Activated effector memory CD4-positive, alpha-beta T cell treated with Interleukin-2 at 50 U/mL for 16 hours (primary cell): ENCODE results near the gene AMPH.
"Not testable (repeated sequence)": the region's sequence is repeated elsewhere in the genome, so short reads cannot be mapped to it uniquely, and the experiment has no call there.

Source experiments
- DNase-seq: peaks from one replicate; pipeline ENCODE4 v3.0.0-alpha.2; 2020

Gene AMPH

GRCh38 chr7:38345299-38346172, 285.6 kb downstream of the AMPH start:
- DNase-seq: not testable (repeated sequence)

- DNase-seq: not testable (repeated sequence)
Measured at GRCh38 chr7:38344741-38345140, 286.4 kb downstream of the AMPH start.

GRCh38 chr7:38342135-38342534, 289.0 kb downstream of the AMPH start:
- DNase-seq: not testable (repeated sequence)

GRCh38 chr7:38341172-38341705, 289.9 kb downstream of the AMPH start:
- not testable (repeated sequence) for DNase-seq

DNA sequence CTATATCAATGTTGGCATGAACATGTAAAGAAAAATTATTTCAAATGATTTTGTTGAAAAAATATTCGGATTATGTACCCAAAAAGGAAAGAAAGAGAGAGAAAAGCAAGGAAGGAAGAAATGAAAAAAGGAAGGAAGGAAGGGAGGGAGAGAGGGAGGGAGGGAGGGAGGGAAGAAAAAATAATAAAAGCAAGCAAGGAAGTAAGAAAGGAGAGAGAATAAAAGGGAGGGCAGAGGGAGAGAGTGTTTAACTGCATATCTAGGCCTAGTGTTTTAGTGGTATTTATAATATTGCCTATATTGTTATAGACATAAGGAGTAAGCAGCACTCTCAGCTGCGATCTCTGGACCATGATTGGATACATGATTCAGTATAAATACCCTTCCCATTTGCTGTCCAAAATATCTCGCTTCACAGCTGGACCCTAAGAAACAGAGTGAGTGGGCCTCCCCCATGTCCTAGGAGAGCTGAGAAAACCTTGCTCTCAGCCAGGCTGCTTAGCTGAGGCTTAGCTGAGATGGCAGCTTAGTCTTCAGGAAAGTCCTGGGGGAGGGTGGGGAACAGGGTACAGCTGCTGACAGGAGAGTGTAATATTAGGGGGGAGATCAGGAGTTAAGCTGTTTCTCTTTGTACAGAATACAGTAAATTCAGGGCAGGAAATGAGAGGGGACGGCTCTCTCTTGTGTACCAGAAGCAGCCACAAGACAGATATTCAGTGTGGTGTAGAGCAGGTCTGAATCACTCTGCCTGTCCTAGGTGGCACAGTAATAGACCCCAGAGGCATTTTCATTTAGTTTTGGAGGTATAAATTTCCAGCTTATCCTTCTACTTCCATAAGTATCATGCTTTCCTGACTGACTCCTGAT, 291.0 kb downstream of the AMPH start:
- no peak for DNase-seq

GRCh38 chr7:38336148-38336515, 295.0 kb downstream of the AMPH start:
- DNase-seq: not testable (repeated sequence)

DNA sequence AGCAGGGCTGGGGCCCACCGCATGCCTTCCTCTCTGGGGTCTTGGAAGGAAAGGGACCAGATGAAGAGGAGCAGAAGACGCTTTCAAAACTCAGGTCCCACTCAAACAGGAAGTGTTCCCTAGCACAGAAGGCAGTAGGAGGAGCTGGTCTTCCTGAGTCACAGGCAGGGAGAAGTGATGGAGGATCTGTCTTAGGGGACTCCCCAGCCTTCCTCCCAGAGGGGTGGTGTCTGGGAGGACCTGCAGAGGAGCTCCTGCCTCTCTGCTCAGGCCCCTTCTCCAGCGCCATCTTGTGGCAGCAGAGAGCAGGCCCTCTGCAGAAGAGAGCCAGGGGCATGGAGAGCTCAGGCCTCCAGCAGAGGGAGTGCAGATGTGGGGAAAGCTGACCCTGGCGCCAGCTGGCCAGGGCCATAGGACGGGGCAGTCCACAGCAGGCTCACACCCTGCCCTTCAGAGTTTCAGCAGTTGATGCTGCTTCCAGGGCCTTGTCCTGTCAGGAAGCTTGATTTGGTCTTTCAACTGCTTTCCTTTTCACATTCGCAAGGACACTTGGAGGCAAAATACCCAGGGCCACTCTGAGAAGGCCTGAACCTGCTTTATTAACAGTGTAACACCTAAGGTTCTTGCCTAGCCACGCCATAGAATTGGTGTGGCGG, 295.6 kb downstream of the AMPH start:
- peak; percentile 63 for DNase-seq

GRCh38 chr7:38335128-38335491, 296.1 kb downstream of the AMPH start:
- DNase-seq: no peak

DNA sequence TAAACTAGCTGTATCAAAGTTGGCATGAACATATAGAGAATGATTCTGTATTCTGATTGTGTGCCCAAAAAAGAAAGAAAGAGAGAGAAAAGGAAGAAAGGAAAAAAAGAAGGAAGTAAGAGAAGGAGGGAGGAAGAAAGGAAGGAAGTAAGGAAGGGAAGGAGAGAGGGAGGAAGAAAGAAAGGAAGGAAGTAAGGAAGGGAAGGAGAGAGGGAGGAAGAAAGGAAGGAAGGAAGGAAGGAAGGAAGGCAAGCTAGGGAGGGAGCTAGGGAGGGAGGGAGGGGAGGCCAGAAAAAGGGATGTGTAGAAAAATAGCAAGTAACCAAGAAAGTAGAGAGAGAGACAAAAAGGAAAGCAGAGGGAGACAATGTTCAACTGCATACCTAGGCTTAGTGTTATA, 297.0 kb downstream of the AMPH start:
- no peak for DNase-seq
